GM19468 (cell line): Measurements from ENCODE around the gene CD44.
"Not testable (repeated sequence)": the region's sequence is repeated elsewhere in the genome, so short reads cannot be mapped to it uniquely, and the experiment has no call there.

Experiments
- ATAC-seq: cut with Tn5 transposase; IDR thresholded peaks from one replicate; pipeline ENCODE4 v1.9.1; 2021; ENCODE audit warnings: mild to moderate bottlenecking, moderate library complexity, moderate number of reproducible peaks; ENCODE audit not compliant: unreplicated experiment; ENCODE audit errors: extremely low read depth

Gene CD44

GRCh38 chr11:35204614-35205013, 65.6 kb downstream of the CD44 start:
- ATAC-seq: no peak

- no peak for ATAC-seq
Observed at GRCh38 chr11:35206616-35207015, 67.6 kb downstream of the CD44 start.

- ATAC-seq: no peak
Observed at GRCh38 chr11:35207471-35208403, 68.8 kb downstream of the CD44 start.

- ATAC-seq: no peak
Observed at GRCh38 chr11:35208795-35209194, 69.8 kb downstream of the CD44 start.

- no peak for ATAC-seq
Observed at GRCh38 chr11:35210876-35211546, 72.0 kb downstream of the CD44 start.

GRCh38 chr11:35211952-35212351, 73.0 kb downstream of the CD44 start:
- ATAC-seq: no peak

- ATAC-seq: no peak
Observed at GRCh38 chr11:35214226-35214770, 75.3 kb downstream of the CD44 start.

GRCh38 chr11:35214792-35215193, 75.8 kb downstream of the CD44 start:
- no peak for ATAC-seq

GRCh38 chr11:35215945-35216344, 77.0 kb downstream of the CD44 start:
- no peak for ATAC-seq

- ATAC-seq: no peak
Observed at GRCh38 chr11:35216962-35217678, 78.1 kb downstream of the CD44 start.

- ATAC-seq: no peak
Observed at GRCh38 chr11:35218956-35219355, 80.0 kb downstream of the CD44 start.

GRCh38 chr11:35223371-35223796, 84.4 kb downstream of the CD44 start:
- ATAC-seq: no peak

GRCh38 chr11:35223991-35224390, 85.0 kb downstream of the CD44 start:
- ATAC-seq: no peak

GRCh38 chr11:35225946-35226520, 87.1 kb downstream of the CD44 start:
- no peak for ATAC-seq

GRCh38 chr11:35226756-35227155, 87.8 kb downstream of the CD44 start:
- ATAC-seq: not testable (repeated sequence)

GRCh38 chr11:35227576-35228327, 88.8 kb downstream of the CD44 start:
- no peak for ATAC-seq

- ATAC-seq: no peak
Observed at GRCh38 chr11:35228328-35228725, 89.4 kb downstream of the CD44 start.

- no peak for ATAC-seq
Observed at GRCh38 chr11:35230388-35230787, 91.4 kb downstream of the CD44 start.

GRCh38 chr11:35231076-35231860, 92.3 kb downstream of the CD44 start:
- ATAC-seq: no peak
